ENCODE results near the gene ADAMTS15. TPM values are rescaled to one million over a fixed set of nuclear protein-coding genes. Genes with fewer than 3 reads are reported as not detected.

The ADAMTS15 gene
- 1 to 10 TPM; 2.1 to 8.9 (median 3.2) TPM for total RNA-seq
- 1 to 10 TPM in 1 of 3 donors, under 1 TPM in 2; 0.46 to 6.1 (median 0.60) TPM for polyA plus RNA-seq

- Histone ChIP-seq H3K27me3 (peaks cover 0 to 13% (median 0%) of the 10 kb centered on the region in 3 donors), H3K4me3 (peak within 1 kb of the TSS; percentile 39 to 63 (median 59)), H3K4me1 (peaks cover 0 to 22% (median 20%) of the 10 kb centered on the region in 4 donors), H3K9me3 (no peaks in the 10 kb centered on the region), H3K27ac (peak within 1 kb of the TSS; percentile 62 to 81 (median 78)), H3K36me3 (no peaks in the 10 kb centered on the region)
- 1% methylated on average over 75 of the region's 75 CpGs for WGBS, 2 donors
- DNase-seq = peak; percentile 91
- intact Hi-C loops (cut with DNase I) = no loop called here
- TF ChIP-seq POLR2AphosphoS5 (IDR thresholded peaks at IDR 0.05) (peak; percentile 62 to 75 (median 74)), EP300 (IDR thresholded peaks at IDR 0.05) (no peak), POLR2A (IDR thresholded peaks at IDR 0.05) (no peak), CTCF (IDR thresholded peaks at IDR 0.05) (no peak)
Measured at GRCh38 chr11:130448416-130449309, at the start of gene ADAMTS15. Gene ADAMTS15 (plus strand): TSS chr11:130448645. CDS start chr11:130448974, 329 bp downstream.

GRCh38 chr11:130399196-130399595 lies 49.2 kb upstream of the ADAMTS15 start:
- Histone ChIP-seq H3K36me3 (no peaks in the 10 kb centered on the region), H3K9me3 (no peaks in the 10 kb centered on the region), H3K27me3 (no peaks in the 10 kb centered on the region), H3K4me3 (no peak overlapping the region), H3K4me1 (peaks cover 0 to 42% (median 41%) of the 10 kb centered on the region in 4 donors), H3K27ac (no peak overlapping the region)
- intact Hi-C loops (cut with DNase I) = loop anchor here (10.0 kb wide), 1 partner anchor 766 kb away; no protein-coding TSS in a partner anchor
- TF ChIP-seq CTCF (IDR thresholded peaks at IDR 0.05) = no peak
- TF ChIP-seq POLR2AphosphoS5 (IDR thresholded peaks at IDR 0.05) = no peak
- TF ChIP-seq EP300 (IDR thresholded peaks at IDR 0.05) = no peak
- no peak for TF ChIP-seq POLR2A (IDR thresholded peaks at IDR 0.05)
- DNase-seq = no peak
- 79 to 83% methylated on average over 2 of the region's 2 CpGs for WGBS, 2 donors

- Histone ChIP-seq H3K27me3 (no peaks in the 10 kb centered on the region), H3K27ac (peak overlapping the region; percentile 45 to 84 (median 78)), H3K36me3 (peaks cover 0 to 6% (median 0%) of the 10 kb centered on the region in 4 donors), H3K9me3 (no peaks in the 10 kb centered on the region), H3K4me1 (peaks cover 0 to 57% (median 53%) of the 10 kb centered on the region in 4 donors), H3K4me3 (no peak overlapping the region)
- DNase-seq = no peak
- TF ChIP-seq POLR2AphosphoS5 (IDR thresholded peaks at IDR 0.05) (no peak), CTCF (IDR thresholded peaks at IDR 0.05) (no peak), EP300 (IDR thresholded peaks at IDR 0.05) (no peak), POLR2A (IDR thresholded peaks at IDR 0.05) (no peak)
- 35 to 71% methylated on average over 13 of the region's 13 CpGs for WGBS, 2 donors
- intact Hi-C loops (cut with DNase I) = loop anchor here (10.0 kb wide), 1 partner anchor 326 kb away; no protein-coding TSS in a partner anchor
Measured at GRCh38 chr11:130400781-130401483, 47.5 kb upstream of the ADAMTS15 start.

- DNase-seq = no peak
- 51 to 73% methylated on average over 2 of the region's 2 CpGs for WGBS, 2 donors
- no peak overlapping the region for H3K4me3 ChIP-seq
- intact Hi-C loops (cut with DNase I) = loop anchor here (10.0 kb wide), 1 partner anchor 328 kb away; no protein-coding TSS in a partner anchor
- peaks cover 0 to 6% (median 0%) of the 10 kb centered on the region in 4 donors for H3K36me3 ChIP-seq
- H3K9me3 ChIP-seq = no peaks in the 10 kb centered on the region
- TF ChIP-seq CTCF (IDR thresholded peaks at IDR 0.05) (no peak), POLR2A (IDR thresholded peaks at IDR 0.05) (no peak), EP300 (IDR thresholded peaks at IDR 0.05) (no peak), POLR2AphosphoS5 (IDR thresholded peaks at IDR 0.05) (no peak)
- peak overlapping the region; percentile 74 to 84 (median 82) for H3K27ac ChIP-seq
- H3K27me3 ChIP-seq = no peaks in the 10 kb centered on the region
- peaks cover 0 to 70% (median 62%) of the 10 kb centered on the region in 4 donors for H3K4me1 ChIP-seq
Measured at GRCh38 chr11:130402570-130402969, 45.9 kb upstream of the ADAMTS15 start.

Measured in sigmoid colon (tissue), 7 donors.